Measurements from ENCODE around the gene COL12A1. TPM values are rescaled to one million over a fixed set of nuclear protein-coding genes. Genes with fewer than 3 reads are reported as not detected.

The COL12A1 gene
- total and polyA plus RNA-seq, 10 of the 15 experiments (the other 5 are each of a cell fraction or from before 2014, with no cell fraction given): under 0.01 to 0.69 (median 0.11) TPM; not detected in 6

GRCh38 chr6:75196081-75196687 lies 9.7 kb downstream of the COL12A1 start:
- ChIA-PET CTCF (interaction anchor here (1.7 kb wide), 1 partner anchor 13 kb away, joined by 6 read pairs; no protein-coding TSS in a partner anchor), SMC1A (ENCODE audit: uncharacterized antibody, unreplicated experiment) (no interaction called here), POLR2A (no interaction called here), RAD21 (ENCODE audit: unreplicated experiment) (no interaction called here)
- no peaks in the 10 kb centered on the region for H3K4me1 ChIP-seq (ENCODE audit: control insufficient read depth, insufficient read depth, low read length)
- no peaks in the 10 kb centered on the region for H3K27me3 ChIP-seq (replicated peaks in 1 of 2; ENCODE audit: control insufficient read depth in 2 of 2, insufficient read depth in 2 of 2, low read length in 1 of 2)
- no TSS peak for BruUV-seq (replicated peaks)
- no peak overlapping the region for H3K9ac ChIP-seq (ENCODE audit: control insufficient read depth, insufficient read depth, low read length)
- H3K36me3 ChIP-seq (ENCODE audit: control insufficient read depth in 2 of 2, insufficient read depth in 2 of 2, low read length in 1 of 2): no peaks in the 10 kb centered on the region
- no peak for ATAC-seq
- FAIRE-seq: no peak
- H3K27ac ChIP-seq (ENCODE audit: control insufficient read depth, insufficient read depth): no peak overlapping the region
- H4K20me1 ChIP-seq (ENCODE audit: control insufficient read depth, insufficient read depth): no peaks in the 10 kb centered on the region
- H2AFZ ChIP-seq (ENCODE audit: control insufficient read depth, low read depth, low read length): no peak overlapping the region
- in situ Hi-C loops (cut with MboI) (no loop called here), intact Hi-C loops (cut with micrococcal nuclease; ENCODE audit: unreplicated experiment) (no loop called here)
- no peaks in the 10 kb centered on the region for H3K9me3 ChIP-seq (replicated peaks; ENCODE audit: control insufficient read depth, insufficient read depth, low read length)
- H3K4me3 ChIP-seq: no peak overlapping the region
- 0% methylated on average over 2 of the region's 2 CpGs for WGBS (ENCODE audit: insufficient coverage, insufficient replicate concordance, low lambda C conversion rate, missing lambda C conversion rate)
- no peak for DNase-seq (ENCODE audit: low read depth, low spot score)
- no peak overlapping the region for H3K4me2 ChIP-seq (ENCODE audit: control insufficient read depth, insufficient read depth)
- no peaks in the 10 kb centered on the region for H3K79me2 ChIP-seq (ENCODE audit: control insufficient read depth, insufficient read depth, low read length)
- TF ChIP-seq SMAD5 (IDR thresholded peaks at IDR 0.05; ENCODE audit: low read depth) (no peak), BCLAF1 (IDR thresholded peaks at IDR 0.05) (no peak), BACH1 (IDR thresholded peaks at IDR 0.05; ENCODE audit: borderline replicate concordance) (no peak), MEF2B (IDR thresholded peaks at IDR 0.05; ENCODE audit: partially characterized antibody, poor library complexity, severe bottlenecking) (no peak), IKZF2 (IDR thresholded peaks at IDR 0.05) (no peak), E4F1 (IDR thresholded peaks at IDR 0.05; ENCODE audit: borderline replicate concordance, partially characterized antibody) (no peak), SKIL (IDR thresholded peaks at IDR 0.05; ENCODE audit: low read depth, poor library complexity, severe bottlenecking) (no peak), ZBTB40 (IDR thresholded peaks at IDR 0.05; ENCODE audit: borderline replicate concordance) (no peak), POU2F2 (IDR thresholded peaks at IDR 0.05; ENCODE audit: borderline replicate concordance, low read depth, low read length) (no peak), NFYA (IDR thresholded peaks at IDR 0.05; ENCODE audit: borderline replicate concordance, low read depth, low read length) (no peak), PAX5 (IDR thresholded peaks at IDR 0.05; ENCODE audit: borderline replicate concordance, low read depth, low read length) (no peak), BRCA1 (IDR thresholded peaks at IDR 0.05; ENCODE audit: low read depth, low read length) (no peak)
